Omental fat pad (tissue), 4 donors: ENCODE measurements around the gene SHC4. TPM values are rescaled to one million over a fixed set of nuclear protein-coding genes. Genes with fewer than 3 reads are reported as not detected.

Source experiments
- ATAC-seq: fragments of 150-250 bp; one replicate; pipeline ENCODE4 v1.9.1; 2016; ENCODE audit warnings: mild to moderate bottlenecking, moderate library complexity; ENCODE audit not compliant: low FRiP score
- DNase-seq: peaks from one replicate; pipeline ENCODE4 v3.0.0-alpha.2; 2019; ENCODE audit warnings: low spot score
- CTCF ChIP-seq, 3 donors: fragments of 450-650 bp; IDR thresholded peaks; one replicate each; pipeline ENCODE4 v1.5.1; 2016 to 2017; ENCODE audit warnings: antibody characterized with exemption in 3 of 3, mild to moderate bottlenecking in 3 of 3, moderate library complexity in 2 of 3
- small RNA-seq: library from RNA; depleted of rRNA; stranded (forward); fragments of <200 nt; gene quantifications from one replicate; pipeline ENCODE3, GENCODE V24; 2016
- total RNA-seq, 4 donors: library from RNA; depleted of rRNA; stranded (reverse); fragments of >200 nt; gene quantifications; one replicate each; pipeline ENCODE4 v1.1.0, GENCODE V29; 2016

The SHC4 gene
- total RNA-seq, 4 donors from 2014 or later = 0.48 to 2.2 (median 1.2) TPM; not detected in 1

- DNase-seq = no peak
- no peak for ATAC-seq
- TF ChIP-seq CTCF (IDR thresholded peaks at IDR 0.05) = no peak
Observed at GRCh38 chr15:48775546-48775945, 188.2 kb downstream of the SHC4 start.

GRCh38 chr15:48774484-48774883 is 189.2 kb downstream of the SHC4 start:
- ATAC-seq (no peak), DNase-seq (no peak)
- TF ChIP-seq CTCF (IDR thresholded peaks at IDR 0.05) = no peak

Small RNA genes within 50 kb of the gene (small RNA-seq; reads per million reads assigned to genes)
- not detected for gene RF00019

Other genes with a start within 250 kb of the SHC4 start
- gene CEP152, start 152.8 kb downstream of the SHC4 start, total RNA-seq = 10 to 100 TPM in 1 of 4 donors, 1 to 10 TPM in 3; 2.6 to 10.4 (median 5.1) TPM
- 100 to 1,000 TPM; 152 to 235 (median 216) TPM for gene EID1, start 85.8 kb downstream of the SHC4 start, total RNA-seq
- 10 to 100 TPM; 31.0 to 56.7 (median 50.0) TPM for gene SECISBP2L, start 82.5 kb upstream of the SHC4 start, total RNA-seq
- gene COPS2, start 191.7 kb upstream of the SHC4 start, total RNA-seq = 10 to 100 TPM; 58.8 to 70.5 (median 60.4) TPM
- 10 to 100 TPM; 18.6 to 35.5 (median 32.5) TPM for gene GALK2, start 206.3 kb upstream of the SHC4 start, total RNA-seq